ENCODE measurements around the gene SORL1-AS1.

Gene SORL1-AS1

GRCh38 chr11:121452609-121453150 is at the start of gene SORL1-AS1:
TSS of gene SORL1-AS1 (minus strand) at chr11:121452967.
- FAIRE-seq (no peak), DNase-seq (ENCODE audit: low read depth) (peak; percentile 41)

GRCh38 chr11:121500717-121501116 is 48.0 kb upstream of the SORL1-AS1 start:
- no peaks in the 10 kb centered on the region for H3K27me3 ChIP-seq (ENCODE audit: control insufficient read depth, insufficient read depth, low read length)
- no peaks in the 10 kb centered on the region for H3K36me3 ChIP-seq (ENCODE audit: control insufficient read depth, insufficient read depth, low read length)
- H3K4me3 ChIP-seq (ENCODE audit: low read depth, low read length) = no peak overlapping the region
- TF ChIP-seq, protein P1, sequence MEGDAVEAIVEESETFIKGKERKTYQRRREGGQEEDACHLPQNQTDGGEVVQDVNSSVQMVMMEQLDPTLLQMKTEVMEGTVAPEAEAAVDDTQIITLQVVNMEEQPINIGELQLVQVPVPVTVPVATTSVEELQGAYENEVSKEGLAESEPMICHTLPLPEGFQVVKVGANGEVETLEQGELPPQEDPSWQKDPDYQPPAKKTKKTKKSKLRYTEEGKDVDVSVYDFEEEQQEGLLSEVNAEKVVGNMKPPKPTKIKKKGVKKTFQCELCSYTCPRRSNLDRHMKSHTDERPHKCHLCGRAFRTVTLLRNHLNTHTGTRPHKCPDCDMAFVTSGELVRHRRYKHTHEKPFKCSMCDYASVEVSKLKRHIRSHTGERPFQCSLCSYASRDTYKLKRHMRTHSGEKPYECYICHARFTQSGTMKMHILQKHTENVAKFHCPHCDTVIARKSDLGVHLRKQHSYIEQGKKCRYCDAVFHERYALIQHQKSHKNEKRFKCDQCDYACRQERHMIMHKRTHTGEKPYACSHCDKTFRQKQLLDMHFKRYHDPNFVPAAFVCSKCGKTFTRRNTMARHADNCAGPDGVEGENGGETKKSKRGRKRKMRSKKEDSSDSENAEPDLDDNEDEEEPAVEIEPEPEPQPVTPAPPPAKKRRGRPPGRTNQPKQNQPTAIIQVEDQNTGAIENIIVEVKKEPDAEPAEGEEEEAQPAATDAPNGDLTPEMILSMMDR (IDR thresholded peaks at IDR 0.05; ENCODE audit: insufficient read depth, low read length, severe bottlenecking) = no peak
- DNase-seq (ENCODE audit: low read depth) (no peak), FAIRE-seq (no peak)

More at GRCh38 chr11:121452609-121453150, at the start of gene SORL1-AS1:
- TF ChIP-seq, protein P1 (IDR thresholded peaks at IDR 0.05; ENCODE audit: insufficient read depth, low read length, severe bottlenecking) = no peak
- H3K36me3 ChIP-seq (ENCODE audit: control insufficient read depth, insufficient read depth, low read length) = no peaks in the 10 kb centered on the region
- no peaks in the 10 kb centered on the region for H3K27me3 ChIP-seq (ENCODE audit: control insufficient read depth, insufficient read depth, low read length)
- H3K4me3 ChIP-seq (ENCODE audit: low read depth, low read length) = peak within 1 kb of the TSS; percentile 67

GRCh38 chr11:121500275-121500674 is 47.5 kb upstream of the SORL1-AS1 start:
- no peak for FAIRE-seq
- Histone ChIP-seq H3K4me3 (ENCODE audit: low read depth, low read length) (no peak overlapping the region), H3K27me3 (ENCODE audit: control insufficient read depth, insufficient read depth, low read length) (no peaks in the 10 kb centered on the region), H3K36me3 (ENCODE audit: control insufficient read depth, insufficient read depth, low read length) (no peaks in the 10 kb centered on the region)
- no peak for DNase-seq (ENCODE audit: low read depth)
- TF ChIP-seq, protein P1 (IDR thresholded peaks at IDR 0.05; ENCODE audit: insufficient read depth, low read length, severe bottlenecking) = no peak

DNA sequence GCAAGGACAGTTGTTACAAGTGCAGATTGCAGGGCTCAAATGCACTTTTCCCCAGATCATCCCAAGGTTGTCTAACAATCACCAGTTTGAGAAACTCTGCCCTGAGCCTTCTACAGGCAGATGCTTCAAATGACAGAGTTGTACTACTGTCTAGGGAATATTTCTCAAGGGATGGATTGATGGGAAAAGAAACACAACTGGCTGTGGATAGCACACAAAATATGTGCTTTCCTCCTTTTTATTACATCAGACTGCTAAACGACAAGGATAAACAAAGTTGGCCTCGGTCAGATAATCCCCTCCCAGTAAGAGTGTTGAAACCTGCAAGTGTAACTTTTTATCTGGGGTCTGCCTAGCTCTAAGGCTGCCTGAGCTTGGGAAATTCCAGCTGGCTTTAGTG is 46.6 kb upstream of the SORL1-AS1 start:
- Histone ChIP-seq H3K36me3 (ENCODE audit: control insufficient read depth, insufficient read depth, low read length) (no peaks in the 10 kb centered on the region), H3K27me3 (ENCODE audit: control insufficient read depth, insufficient read depth, low read length) (no peaks in the 10 kb centered on the region), H3K4me3 (ENCODE audit: low read depth, low read length) (no peak overlapping the region)
- TF ChIP-seq, protein P1 (IDR thresholded peaks at IDR 0.05; ENCODE audit: insufficient read depth, low read length, severe bottlenecking) = no peak
- DNase-seq (ENCODE audit: low read depth) = no peak
- FAIRE-seq = no peak

- no peak for FAIRE-seq
- no peak overlapping the region for H3K4me3 ChIP-seq (ENCODE audit: low read depth, low read length)
- H3K27me3 ChIP-seq (ENCODE audit: control insufficient read depth, insufficient read depth, low read length) = no peaks in the 10 kb centered on the region
- H3K36me3 ChIP-seq (ENCODE audit: control insufficient read depth, insufficient read depth, low read length) = no peaks in the 10 kb centered on the region
- TF ChIP-seq, protein P1 (IDR thresholded peaks at IDR 0.05; ENCODE audit: insufficient read depth, low read length, severe bottlenecking) = no peak
- DNase-seq (ENCODE audit: low read depth) = no peak
These were observed 44.6 kb upstream of the SORL1-AS1 start for GRCh38 chr11:121497176-121497998.
